D721Med (cell line): ENCODE data around the gene SLC17A2.

Experiments
- DNase-seq: peaks from one replicate; pipeline ENCODE4 v3.0.0; 2011; ENCODE audit warnings: low spot score; ENCODE audit not compliant: insufficient read length
- FAIRE-seq: peaks from 2 replicates; lab custom pipeline; 2011; peaks lifted over from hg19 to GRCh38; lab: Jason Lieb, UNC
- TF ChIP-seq, protein P1 (sequence below): IDR thresholded peaks from 2 replicates; pipeline ENCODE4 v1.5.1; 2012; ENCODE audit warnings: mild to moderate bottlenecking, control low read depth; ENCODE audit not compliant: insufficient read depth; ENCODE audit errors: missing control alignments

Gene SLC17A2

DNA sequence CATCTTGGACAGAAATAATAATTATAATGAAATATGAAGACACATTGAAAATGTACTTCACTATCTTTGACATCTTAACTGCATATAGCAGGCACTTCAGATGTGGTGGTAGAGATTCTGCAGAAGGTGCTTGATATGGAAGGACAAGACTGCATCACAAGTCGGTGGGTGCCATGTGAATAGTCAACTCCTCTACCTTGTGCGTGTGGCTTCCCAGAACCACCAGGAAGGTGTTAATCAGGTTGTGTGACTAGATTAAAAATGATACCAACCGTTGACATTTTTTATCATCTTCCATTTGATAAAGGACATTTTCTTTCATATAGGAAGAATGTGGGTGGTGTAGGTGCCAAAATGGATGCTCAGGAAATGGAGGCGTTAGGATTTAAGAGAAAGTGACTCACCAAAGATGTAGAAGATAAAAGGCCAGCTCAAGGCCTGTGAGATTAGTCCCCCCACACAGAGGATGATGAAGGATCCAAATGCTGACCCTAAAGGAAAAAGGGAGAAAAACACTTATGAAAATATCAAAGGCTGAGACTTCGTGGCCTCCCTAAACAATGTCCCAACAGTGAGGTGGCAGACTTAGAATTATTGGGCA, 12.3 kb downstream of the SLC17A2 start:
- DNase-seq, result no peak
- TF ChIP-seq, protein P1, sequence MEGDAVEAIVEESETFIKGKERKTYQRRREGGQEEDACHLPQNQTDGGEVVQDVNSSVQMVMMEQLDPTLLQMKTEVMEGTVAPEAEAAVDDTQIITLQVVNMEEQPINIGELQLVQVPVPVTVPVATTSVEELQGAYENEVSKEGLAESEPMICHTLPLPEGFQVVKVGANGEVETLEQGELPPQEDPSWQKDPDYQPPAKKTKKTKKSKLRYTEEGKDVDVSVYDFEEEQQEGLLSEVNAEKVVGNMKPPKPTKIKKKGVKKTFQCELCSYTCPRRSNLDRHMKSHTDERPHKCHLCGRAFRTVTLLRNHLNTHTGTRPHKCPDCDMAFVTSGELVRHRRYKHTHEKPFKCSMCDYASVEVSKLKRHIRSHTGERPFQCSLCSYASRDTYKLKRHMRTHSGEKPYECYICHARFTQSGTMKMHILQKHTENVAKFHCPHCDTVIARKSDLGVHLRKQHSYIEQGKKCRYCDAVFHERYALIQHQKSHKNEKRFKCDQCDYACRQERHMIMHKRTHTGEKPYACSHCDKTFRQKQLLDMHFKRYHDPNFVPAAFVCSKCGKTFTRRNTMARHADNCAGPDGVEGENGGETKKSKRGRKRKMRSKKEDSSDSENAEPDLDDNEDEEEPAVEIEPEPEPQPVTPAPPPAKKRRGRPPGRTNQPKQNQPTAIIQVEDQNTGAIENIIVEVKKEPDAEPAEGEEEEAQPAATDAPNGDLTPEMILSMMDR, result no peak
- no peak for FAIRE-seq

DNA sequence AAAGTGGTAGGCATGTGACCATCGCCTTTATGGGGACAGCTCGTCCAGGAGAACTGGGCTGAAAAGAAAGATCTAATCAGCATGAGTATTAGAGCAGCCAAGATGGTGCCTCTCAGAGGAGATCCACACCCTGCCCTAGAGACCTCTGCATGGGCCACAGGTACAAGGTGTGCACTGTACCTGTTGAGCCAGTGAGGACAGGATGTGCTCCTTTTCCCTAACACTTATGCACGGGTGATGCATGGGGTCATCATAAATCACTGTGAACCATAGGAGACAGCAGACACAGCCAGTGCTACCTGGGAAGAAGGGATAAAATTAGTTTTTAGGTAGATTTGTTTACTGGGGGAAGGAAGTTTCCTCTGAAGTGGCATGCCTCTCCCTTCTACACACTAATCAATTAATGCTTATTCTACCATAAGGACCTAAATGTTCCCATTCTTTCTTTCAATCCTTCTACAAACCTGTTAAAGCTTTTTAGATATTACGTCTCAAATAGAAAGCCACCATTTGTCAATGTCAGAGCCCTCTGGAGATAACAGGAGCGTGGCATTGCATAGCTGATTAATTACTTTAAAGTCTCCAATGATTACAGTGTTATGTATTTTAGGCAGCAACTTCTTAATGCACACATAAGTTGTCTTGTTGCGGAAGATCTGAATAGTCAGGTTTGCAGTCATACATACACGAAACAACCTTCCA, 13.6 kb downstream of the SLC17A2 start:
- FAIRE-seq, result no peak
- TF ChIP-seq, protein P1, result no peak
- DNase-seq, result no peak

- FAIRE-seq (no peak), DNase-seq (no peak)
- TF ChIP-seq, protein P1, result no peak
These were observed 14.2 kb downstream of the SLC17A2 start for GRCh38 chr6:25916330-25916729.

DNA sequence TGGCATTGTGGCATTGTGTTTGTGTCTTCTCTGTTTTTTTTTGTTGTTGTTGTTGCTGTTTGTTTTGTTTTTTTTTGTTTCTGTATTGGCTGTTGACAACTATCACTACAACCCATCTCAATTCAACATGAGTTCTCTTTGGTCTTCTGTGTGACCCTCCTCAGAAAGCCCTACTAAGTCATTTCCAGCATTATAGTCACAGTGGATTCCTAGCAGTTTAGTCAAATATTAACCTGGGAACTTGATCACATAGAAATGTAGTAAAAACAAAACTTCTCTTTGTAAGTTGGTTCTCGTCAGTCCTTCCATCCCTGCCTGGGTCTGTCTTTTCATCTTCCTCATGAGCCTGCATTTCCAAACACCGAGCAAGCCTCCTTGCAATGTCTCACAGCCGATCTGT, 16.8 kb downstream of the SLC17A2 start:
- DNase-seq (no peak), FAIRE-seq (no peak)
- TF ChIP-seq, protein P1, result no peak

- DNase-seq (no peak), FAIRE-seq (no peak)
- TF ChIP-seq, protein P1, result no peak
These were observed 19.1 kb downstream of the SLC17A2 start for GRCh38 chr6:25911351-25911750.

GRCh38 chr6:25907475-25908014, 22.9 kb downstream of the SLC17A2 start:
- no peak for DNase-seq
- no peak for FAIRE-seq
- TF ChIP-seq, protein P1, result no peak
